ENCODE results near the gene ASB11.
A peak's percentile ranks its signal among the peaks of the same experiment; 100 is the strongest.
"Not testable (repeated sequence)": the region's sequence is repeated elsewhere in the genome, so short reads cannot be mapped to it uniquely, and the experiment has no call there.

The ASB11 gene

GRCh38 chrX:15301924-15302323 is 13.5 kb downstream of the ASB11 start:
- DNase-seq = no peak

DNA sequence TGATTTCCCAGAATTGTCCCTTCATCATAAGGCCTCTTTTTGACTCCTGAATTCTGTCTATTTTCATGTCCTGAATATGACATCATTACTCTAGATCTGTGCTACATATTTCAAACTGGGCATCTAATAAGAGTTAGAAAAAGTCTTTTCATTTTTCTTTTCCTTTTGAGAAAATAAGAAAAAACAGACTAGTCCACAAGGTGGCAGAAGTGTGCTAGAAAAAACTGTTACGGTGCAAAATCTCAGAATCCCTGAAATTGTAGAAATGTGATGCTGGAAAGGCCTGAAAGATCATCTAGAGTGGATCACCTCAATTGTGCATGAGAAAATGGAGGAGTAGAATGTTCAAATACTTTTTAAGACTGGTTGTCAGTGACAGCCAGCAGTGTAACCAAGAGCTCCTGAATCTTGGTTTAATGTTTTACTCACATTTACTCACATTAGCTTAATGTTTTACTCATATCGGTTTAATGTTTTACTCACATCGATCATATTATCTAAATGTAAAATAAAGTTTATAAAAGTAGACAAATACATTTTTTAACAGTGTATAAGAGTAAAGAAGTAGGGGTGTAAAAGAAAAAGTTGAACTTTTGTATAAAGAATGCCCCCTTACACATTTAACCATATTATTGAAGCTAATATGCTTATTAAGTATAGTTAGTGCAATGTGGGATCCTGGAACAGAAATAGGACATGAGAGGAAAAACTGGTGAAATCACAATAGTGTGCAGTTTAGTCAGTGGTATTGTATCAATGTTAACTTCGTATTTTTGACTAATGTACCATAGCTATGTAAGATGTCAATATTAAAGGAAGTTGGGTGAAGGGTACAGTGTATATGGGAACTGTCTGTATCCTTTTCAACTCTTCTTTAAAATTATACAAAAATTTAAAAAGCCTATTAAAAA is 15.2 kb downstream of the ASB11 start:
- no peak for DNase-seq

GRCh38 chrX:15298780-15299179 is 16.7 kb downstream of the ASB11 start:
- no peak for DNase-seq

GRCh38 chrX:15298201-15298600 is 17.2 kb downstream of the ASB11 start:
- no peak for DNase-seq

- no peak for DNase-seq
Measured at GRCh38 chrX:15293451-15293850, 22.0 kb downstream of the ASB11 start.

- DNase-seq = no peak
Measured at GRCh38 chrX:15292861-15293260, 22.6 kb downstream of the ASB11 start.

- no peak for DNase-seq
Measured at GRCh38 chrX:15277604-15278003, 37.8 kb downstream of the ASB11 start.

DNA sequence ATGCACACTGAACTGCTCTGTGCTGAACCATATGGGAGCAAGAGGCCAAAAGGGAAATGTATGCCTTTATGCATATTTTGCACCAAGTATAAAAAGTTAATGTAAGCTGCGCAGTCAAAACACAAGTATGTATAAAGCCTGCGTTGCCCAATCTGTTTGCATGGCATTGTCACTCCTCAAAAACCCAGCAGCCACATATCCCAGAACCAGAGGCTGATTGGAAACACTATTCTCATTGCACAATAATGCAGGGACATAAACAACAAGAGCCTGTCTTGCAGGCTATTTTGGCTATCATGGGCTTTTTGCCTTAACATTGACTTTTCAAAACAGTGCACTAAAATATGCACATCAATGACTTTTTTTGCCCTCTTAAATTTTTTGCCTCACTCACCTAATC is 40.5 kb downstream of the ASB11 start:
- no peak for DNase-seq

- DNase-seq = not testable (repeated sequence)
Measured at GRCh38 chrX:15273275-15273674, 42.2 kb downstream of the ASB11 start.

- no peak for DNase-seq
Measured at GRCh38 chrX:15271757-15272156, 43.7 kb downstream of the ASB11 start.

DNA sequence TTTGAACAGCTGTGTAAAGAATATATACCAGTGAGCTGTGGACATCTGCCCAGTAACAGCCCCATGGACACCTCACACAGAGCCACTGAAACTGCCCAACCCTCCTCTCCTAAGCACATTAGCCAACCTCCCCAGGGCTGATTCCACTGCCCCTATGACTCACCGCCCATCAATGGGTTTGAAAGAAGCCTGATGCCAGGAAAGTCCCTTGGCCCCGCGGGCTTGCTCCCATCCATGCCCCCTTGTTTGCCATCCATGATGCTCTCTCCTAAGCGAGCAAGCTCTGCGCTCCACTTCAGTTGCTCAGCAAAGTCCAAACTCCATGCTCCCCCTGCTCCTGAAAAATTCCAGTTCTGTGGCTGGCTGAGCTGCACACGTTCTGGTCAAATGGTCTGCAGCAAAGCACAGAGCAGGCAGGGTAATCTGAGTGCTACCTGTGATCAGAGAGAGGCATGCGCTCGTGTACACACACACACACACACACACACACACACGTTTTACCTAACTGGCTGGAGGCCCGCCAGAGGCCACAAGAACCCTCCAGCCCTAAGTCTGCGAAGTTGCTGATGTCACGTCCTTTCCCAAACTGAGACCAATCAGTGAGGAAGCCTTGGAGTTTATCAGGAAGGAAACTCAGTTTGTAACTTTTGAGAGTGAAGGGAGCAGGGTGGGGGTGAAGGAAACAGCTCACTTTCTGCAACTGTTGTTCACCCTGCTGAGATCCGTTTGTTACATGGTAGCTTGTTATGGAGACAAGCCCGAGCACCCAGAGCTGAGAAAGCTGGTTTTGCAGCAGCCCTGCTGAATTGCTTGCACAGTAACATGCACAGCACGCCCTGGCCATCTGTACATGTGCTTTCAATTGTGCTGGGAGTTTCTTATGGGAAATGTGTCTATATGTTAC is 45.6 kb downstream of the ASB11 start, which contains the start of gene ASB9:
TSS of gene ASB9 (minus strand) at position 466 of the 904 bp plus-strand sequence. CDS start at position 257, 209 bp downstream.
- DNase-seq = no peak

GRCh38 chrX:15269120-15269519 is 46.3 kb downstream of the ASB11 start:
- no peak for DNase-seq

GRCh38 chrX:15254852-15255251 is 60.6 kb downstream of the ASB11 start:
- DNase-seq = no peak

DNA sequence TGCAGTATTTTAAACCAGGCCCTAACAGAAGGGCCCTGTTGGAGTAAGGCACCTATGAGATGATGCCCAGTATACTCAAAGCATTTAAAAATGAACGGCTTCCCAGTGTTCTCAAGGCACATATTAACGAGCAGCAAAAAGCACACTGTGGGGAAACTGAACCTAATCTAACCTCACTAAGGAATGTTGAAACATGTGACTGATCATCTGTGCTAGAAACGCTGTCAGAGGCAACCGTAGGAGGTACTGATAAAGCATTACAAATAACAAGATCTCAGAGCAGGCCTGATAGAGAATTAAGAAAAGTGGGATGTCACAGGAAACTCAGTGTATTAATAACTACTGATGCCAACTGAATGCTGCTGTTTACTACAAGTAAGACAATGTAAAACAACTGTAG is 69.5 kb downstream of the ASB11 start:
- DNase-seq = no peak

DNA sequence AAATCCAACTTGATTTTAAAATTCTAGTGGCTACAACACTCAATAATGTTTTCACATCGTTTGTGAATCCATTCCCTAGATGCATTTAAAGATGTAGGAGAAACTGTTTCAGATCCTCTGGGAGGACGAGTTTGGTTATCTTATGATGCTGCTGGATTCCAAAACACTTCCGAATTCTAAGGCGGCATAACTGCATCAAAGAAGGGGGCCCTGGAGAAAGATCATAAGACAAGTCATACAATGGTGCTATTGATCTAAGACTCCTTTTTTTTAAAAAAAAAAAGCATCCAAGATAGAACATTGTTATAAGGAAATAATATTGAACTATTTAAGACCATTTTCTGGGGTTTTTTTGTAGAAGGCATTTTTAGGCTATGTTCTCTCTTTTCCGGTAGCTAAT is 71.0 kb downstream of the ASB11 start:
- DNase-seq = no peak

- DNase-seq = peak; percentile 9
Measured at GRCh38 chrX:15242899-15243555, 72.4 kb downstream of the ASB11 start.

- DNase-seq = no peak
Measured at GRCh38 chrX:15241301-15241700, 74.1 kb downstream of the ASB11 start.

DNA sequence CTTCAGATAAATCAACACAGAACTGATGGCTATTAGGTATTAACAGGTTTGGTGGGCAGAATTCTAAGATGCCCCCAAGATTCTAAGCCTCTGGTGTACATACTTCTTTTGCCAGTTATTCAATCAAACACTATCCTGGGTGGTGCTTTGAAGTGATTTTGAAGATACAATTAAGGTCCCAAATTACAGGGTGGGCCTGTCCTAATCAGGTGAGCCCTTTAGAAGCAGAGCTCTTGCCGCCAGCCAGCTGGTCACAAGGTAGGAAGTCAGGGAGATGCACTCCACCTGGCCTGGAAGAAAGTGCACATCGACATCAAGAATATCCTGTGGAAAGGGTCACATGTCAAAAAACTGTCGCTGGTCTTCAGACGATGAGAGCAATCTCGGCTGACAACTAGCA is 75.0 kb downstream of the ASB11 start:
- DNase-seq = no peak

- no peak for DNase-seq
Measured at GRCh38 chrX:15236146-15236545, 79.3 kb downstream of the ASB11 start.

- DNase-seq = no peak
Measured at GRCh38 chrX:15235001-15235400, 80.4 kb downstream of the ASB11 start.

- DNase-seq = no peak
Measured at GRCh38 chrX:15233416-15234015, 81.9 kb downstream of the ASB11 start.

Data from activated CD4-positive, alpha-beta T cell treated with anti-CD3 and anti-CD28 coated beads for 1 hour (primary cell).